Activated T-cell treated with anti-CD3 and anti-CD28 coated beads, Interleukin-2, amount 50 U/mL, for 48 hours (primary cell): ENCODE data around the gene RGS11.

Source experiments
- DNase-seq, 2 experiments: peaks; one replicate each; pipeline ENCODE4 v3.0.0-alpha.2; 2020

RGS11 gene

DNA sequence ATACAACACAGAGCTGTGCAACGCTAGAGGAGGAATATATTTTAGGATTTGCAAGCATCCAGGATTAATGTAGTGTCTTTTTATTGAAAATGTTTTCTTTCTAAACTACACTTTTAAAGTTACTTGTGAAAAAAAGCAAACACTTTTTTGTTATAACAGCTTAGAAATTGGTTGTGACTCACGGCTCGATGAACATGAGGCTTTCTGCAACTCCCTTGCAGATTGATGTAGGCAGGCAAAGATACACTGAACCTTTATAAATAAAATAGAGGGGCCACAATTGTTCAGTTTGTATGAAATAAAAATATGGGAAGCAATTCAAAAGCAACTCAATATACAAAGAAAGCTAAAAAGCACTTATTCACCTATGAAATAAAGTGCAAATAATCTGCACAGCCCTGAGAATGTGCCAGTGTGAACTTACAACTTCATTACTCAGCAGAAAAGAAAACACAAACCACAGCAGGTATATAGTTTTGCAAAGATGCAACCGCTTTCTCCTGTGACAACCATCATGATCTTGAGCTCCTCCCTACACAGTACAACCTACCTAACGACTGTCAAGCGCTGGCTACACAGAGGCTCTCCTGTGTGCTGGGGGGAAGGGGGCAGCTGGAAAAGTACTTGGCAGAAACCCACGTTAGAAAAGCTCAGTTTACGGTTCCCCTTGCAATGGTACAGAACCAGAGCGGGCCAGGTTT lies 47.4 kb downstream of the RGS11 start:
- DNase-seq, result no peak

DNA sequence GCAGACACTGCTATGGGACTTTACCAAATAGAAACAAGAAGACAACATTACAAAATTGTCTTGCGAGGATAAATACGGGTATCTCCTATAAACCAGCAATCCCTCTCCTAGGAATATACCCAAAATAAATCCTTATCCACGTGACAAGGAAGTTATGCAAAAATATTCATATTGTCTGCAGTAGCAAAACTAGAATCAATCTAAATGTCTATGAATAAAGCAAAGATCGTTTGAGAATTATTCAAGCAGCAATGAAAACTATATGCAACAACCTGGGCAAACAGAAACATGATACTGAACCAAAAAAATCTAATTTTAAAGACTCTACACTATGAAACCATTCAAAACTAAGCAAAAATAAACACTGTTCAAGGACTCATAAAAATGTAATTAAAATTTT lies 55.7 kb downstream of the RGS11 start:
- no peak for DNase-seq
